ENCODE results near the gene ABLIM3.
A peak's percentile ranks its signal among the peaks of the same experiment; 100 is the strongest.

GRCh38 chr5:149128023-149128875, 13.0 kb upstream of the ABLIM3 start:
- TF ChIP-seq CTCF (IDR thresholded peaks at IDR 0.05) (peak in 3 of 4 experiments; percentile 11 to 60 (median 19)), EP300 (IDR thresholded peaks at IDR 0.05) (no peak), POLR2A (IDR thresholded peaks at IDR 0.05) (no peak), POLR2AphosphoS5 (IDR thresholded peaks at IDR 0.05) (no peak)

All from gastroesophageal sphincter (tissue), 3 donors.